OCI-LY3 (cell line): ENCODE results near the gene SETD5.

Experiments
- CTCF ChIP-seq: fragments of 200-600, 300-600 bp; sonication (generic); IDR thresholded peaks from 2 replicates; pipeline ENCODE4 v1.5.1; 2014; ENCODE audit warnings: antibody characterized with exemption, low read length, low read depth
- EZH2phosphoT487 ChIP-seq: fragments of 200-600 bp; shearing (Covaris generic); IDR thresholded peaks from 2 replicates; pipeline ENCODE4 v1.6.1; 2018; ENCODE audit warnings: antibody characterized with exemption, mixed run types, low read depth

GRCh38 chr3:9501226-9501625, 103.8 kb downstream of the SETD5 start:
- TF ChIP-seq CTCF (no peak), EZH2phosphoT487 (no peak)
